Fibroblast of pulmonary artery (primary cell): ENCODE measurements around the gene RBM17.

Experiments used
- DNase-seq: peaks from one replicate; pipeline ENCODE4 v3.0.0-alpha.2; 2010; ENCODE audit warnings: low read depth
- H3K4me3 ChIP-seq: replicated peaks from 2 replicates; pipeline ENCODE4 v1.5.1; 2011; ENCODE audit warnings: low read depth, mild to moderate bottlenecking, control low read depth, low read length, moderate library complexity
- CTCF ChIP-seq: IDR thresholded peaks from 2 replicates; pipeline ENCODE4 v1.5.1; 2011; ENCODE audit warnings: mild to moderate bottlenecking, control low read depth, low read length, inconsistent platforms; ENCODE audit errors: missing control alignments

Gene RBM17

GRCh38 chr10:6148908-6149307 lies 60.1 kb downstream of the RBM17 start:
- H3K4me3 ChIP-seq: no peak overlapping the region
- no peak for DNase-seq
- no peak for TF ChIP-seq CTCF

GRCh38 chr10:6151087-6151977 lies 62.5 kb downstream of the RBM17 start:
- peak; percentile 76 for DNase-seq
- no peak overlapping the region for H3K4me3 ChIP-seq

GRCh38 chr10:6153845-6154244 lies 65.0 kb downstream of the RBM17 start:
- no peak overlapping the region for H3K4me3 ChIP-seq
- no peak for TF ChIP-seq CTCF
- no peak for DNase-seq

More at GRCh38 chr10:6151087-6151977, 62.5 kb downstream of the RBM17 start:
- TF ChIP-seq CTCF: peak; percentile 80

GRCh38 chr10:6154566-6154965 lies 65.7 kb downstream of the RBM17 start:
- DNase-seq: no peak
- H3K4me3 ChIP-seq: no peak overlapping the region
- TF ChIP-seq CTCF: no peak

- TF ChIP-seq CTCF: no peak
- H3K4me3 ChIP-seq: no peak overlapping the region
- DNase-seq: no peak
Measured at GRCh38 chr10:6158276-6158675, 69.4 kb downstream of the RBM17 start.

- TF ChIP-seq CTCF: no peak
- H3K4me3 ChIP-seq: no peak overlapping the region
- DNase-seq: no peak
Measured at GRCh38 chr10:6161921-6162320, 73.1 kb downstream of the RBM17 start.
